ENCODE measurements around the gene SCN1B. TPM values are rescaled to one million over a fixed set of nuclear protein-coding genes. Genes with fewer than 3 reads are reported as not detected.
A peak's percentile ranks its signal among the peaks of the same experiment; 100 is the strongest.
"Not testable (repeated sequence)": the region's sequence is repeated elsewhere in the genome, so short reads cannot be mapped to it uniquely, and the experiment has no call there.

The SCN1B gene
- total RNA-seq, 1 donor from 2014 or later: 21.8 TPM

DNA sequence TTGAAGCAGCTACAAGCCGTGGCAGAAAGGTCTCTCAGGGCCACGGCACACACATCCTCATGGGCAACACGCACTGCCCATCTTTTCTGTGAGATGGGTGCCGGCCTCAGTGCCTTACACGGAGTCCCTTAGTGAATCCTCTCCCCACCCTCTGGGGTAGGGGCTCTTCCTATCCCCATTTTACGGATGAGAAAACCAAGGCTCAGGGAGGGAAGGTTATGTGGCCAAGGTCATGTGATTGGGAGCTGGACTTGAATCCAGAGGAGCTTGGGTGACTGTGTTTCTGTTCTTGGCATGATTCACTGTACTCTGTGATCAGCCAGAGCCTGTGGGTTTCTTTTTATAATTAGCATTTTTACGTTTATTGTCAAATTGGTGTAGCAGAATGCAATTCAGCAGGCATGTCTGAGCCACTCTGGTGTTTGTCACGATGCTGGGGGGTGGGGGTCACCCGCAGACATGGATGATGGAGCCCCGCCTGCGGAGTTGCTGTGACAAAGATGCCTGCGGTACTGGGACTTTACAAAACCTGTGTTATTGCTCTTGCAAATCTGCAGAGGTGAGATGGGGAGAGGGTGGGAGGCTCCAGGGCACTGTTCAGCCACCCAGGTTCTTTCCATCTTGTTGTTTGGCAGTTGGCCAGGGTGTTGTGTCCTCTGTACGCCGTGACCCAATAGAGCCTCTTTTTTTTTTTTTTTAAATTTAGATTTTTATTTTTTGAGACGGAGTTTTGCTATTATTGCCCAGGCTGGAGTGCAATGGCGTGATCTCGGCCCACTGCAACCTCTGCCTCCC, 4.5 kb downstream of the SCN1B start:
- no peak for DNase-seq (ENCODE audit: low read depth)

DNA sequence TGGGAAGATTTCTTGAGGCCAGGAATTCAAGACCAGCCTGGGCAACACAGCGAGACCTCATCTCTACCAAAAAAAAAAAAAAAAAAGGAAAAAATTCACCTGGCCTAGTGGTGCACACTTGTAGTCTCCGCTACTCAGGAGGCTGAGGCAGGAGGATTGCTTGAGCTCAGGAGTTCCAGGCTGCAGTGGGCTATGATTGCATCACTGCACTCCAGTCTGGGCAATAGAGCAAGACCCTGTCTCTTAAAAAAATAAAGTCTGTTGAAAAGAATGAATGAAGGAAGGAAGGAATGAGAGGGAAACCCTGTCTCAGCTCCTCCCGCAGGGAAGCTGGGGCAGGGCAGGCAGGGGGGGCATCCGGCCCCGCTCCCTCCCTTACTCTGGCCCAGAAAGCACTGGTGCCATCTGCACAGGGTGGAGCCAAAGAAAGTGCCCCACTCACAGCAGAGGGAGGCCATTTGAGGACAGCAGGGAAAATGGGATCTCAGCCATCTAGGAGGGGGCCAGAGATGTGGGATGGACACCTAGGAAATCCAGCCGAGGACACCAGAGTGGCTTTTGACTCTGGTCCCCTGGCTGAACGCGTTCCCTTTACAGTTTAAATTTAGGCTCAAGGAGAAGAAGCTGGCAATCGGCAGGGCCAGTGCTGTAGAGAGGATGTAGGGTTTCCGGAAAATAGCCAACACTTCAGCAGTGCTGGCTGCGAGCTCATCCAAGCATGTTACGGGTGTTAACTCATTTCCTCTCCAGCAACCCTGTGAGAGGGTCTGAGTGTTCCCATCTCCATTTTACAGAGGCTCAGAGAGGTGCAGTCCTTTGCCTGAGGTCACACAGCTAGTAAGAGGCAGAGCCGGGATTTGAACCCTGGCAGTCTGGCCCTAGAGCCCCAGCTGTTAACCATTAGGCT, 7.7 kb downstream of the SCN1B start:
- DNase-seq (ENCODE audit: low read depth): no peak

DNA sequence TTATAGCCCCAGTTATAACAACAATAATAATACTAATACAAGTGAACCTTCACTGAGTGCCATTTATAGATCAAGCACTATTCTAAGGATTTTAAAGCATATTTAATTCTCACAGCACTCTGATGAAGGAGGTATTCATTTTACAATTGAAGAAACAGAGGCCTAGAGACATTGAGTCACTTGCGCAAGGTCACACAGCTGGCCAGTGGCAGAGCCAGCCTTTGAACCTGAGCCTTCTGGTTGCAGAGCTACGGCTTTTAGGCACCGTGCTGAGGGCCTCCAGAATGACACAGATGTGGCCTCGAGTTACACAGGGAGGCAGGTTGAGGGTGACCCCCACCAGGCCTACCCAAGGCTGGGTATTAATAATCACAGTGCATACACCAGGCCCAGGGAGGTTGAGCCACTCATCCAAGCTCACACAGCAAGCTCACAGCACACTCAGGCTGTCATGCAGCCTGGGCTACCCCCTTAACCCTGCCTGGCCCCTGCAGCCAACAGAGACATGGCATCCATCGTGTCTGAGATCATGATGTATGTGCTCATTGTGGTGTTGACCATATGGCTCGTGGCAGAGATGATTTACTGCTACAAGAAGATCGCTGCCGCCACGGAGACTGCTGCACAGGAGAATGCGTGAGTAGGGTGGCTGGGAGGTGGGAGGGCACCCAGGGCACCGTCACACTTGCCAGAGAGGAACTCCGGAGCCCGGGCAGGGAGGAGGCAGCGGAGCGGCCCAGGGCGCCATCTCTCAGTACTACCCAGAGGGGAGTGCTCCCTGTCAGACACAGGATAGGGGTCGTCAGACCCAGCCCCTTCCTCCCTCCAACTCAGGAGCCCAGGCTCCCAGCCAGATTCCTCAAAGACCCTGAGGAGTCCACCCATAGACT, 8.6 kb downstream of the SCN1B start:
- DNase-seq (ENCODE audit: low read depth): no peak

DNA sequence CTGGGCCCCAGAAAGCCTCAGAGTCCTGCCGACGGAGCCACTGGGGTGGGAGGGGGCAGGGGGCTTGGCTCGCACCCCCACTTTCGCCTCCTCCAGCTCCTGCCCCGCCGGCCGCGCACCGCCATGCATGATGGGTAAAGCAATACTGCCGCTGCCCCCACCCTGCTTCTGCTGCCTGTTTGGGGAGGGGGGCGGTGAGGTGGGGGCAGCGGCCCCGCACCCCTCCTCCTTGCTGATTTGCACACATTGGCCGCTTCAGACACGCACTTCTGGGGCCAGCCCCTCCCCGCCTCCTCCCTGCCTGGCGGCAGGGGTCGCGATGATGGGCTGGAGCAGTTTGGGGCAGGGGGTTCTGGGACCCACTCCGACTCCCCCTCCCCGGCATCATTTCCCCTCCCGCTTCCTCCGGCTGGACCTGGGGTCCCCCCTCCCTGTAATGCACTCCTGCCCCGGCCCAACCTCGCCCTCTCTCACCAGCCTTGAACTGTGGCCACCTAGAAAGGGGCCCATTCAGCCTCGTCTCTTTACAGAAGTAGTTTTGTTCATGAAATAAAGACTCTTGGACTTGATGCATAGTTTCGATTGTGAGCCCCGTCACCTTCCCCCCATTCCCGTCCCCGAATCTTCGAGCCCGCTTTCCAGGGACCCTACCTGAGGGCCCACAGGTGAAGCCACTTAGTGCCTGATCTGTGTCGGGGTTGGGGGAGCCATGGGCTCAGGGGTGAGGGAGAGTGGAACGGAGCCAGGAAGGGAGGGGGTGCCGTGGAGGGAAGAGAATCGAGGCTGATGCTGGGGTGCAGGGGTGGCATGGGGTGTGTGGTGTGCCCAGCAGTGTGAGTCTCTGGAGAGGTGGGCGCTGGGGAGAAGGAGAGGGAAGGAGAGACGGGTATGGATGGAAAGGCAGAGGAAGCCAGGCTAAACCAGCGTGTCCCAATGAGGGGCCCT, 9.9 kb downstream of the SCN1B start:
- DNase-seq (ENCODE audit: low read depth): no peak

DNA sequence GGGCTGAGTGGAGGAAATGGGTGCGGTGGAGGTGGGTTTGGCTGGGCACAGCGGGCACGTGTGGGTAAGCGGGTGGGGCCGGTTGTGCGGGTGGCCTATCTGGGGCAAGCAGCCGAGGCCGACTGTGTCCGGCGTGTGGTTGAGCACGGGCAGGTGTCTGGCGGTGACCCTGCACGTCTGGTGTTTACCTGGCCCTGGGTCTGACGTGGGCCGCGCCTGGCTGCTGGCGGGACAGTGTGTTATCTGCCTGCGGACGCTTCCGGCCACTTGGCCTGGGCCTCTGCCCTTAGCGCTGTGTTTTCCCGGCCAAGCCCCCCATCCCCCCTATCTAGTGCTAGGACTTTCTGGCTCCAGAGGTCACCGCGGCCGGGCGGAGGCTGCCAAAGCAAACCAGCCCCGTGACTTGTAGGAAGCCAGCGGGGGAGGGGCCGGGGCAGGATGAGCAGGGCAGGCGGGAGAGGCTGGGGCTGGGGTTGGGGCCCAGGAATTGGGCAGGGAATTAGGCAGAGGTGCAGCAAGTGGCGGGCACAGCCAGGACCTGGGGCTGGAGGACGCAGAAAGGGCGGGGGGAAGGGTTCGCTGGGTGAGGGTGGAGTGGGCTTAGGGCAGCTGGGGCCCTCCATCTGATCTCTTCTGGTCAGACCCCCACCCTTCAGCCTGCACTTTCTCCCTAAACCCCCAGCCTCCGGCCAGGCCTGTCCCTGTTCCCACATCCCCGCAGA, 10.7 kb downstream of the SCN1B start:
- DNase-seq (ENCODE audit: low read depth): peak; percentile 21

DNA sequence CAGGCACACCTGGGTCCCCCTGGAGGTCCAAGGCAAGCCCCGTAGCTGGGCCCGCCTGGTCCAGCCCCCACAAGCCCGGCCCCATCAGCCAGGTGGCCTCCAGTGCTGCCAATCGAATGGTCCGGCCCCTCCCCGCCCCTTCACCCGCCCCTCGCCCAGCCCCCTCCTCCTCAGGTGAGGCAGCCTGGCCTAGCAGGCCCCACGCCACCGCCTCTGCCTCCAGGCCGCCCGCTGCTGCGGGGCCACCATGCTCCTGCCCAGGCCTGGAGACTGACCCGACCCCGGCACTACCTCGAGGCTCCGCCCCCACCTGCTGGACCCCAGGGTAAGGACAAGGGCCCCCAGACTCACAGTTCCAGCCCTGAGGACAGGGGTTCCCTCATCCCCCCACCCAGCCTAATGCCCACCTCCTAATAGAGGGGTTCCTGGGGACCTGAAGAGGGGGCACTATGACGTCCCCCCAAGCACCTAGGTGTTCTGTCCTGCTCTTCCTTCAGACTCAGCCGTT, 11.3 kb downstream of the SCN1B start, which contains the start of gene HPN:
TSS of gene HPN (plus strand) at position 174 of the 508 bp plus-strand sequence. CDS start 786 bp downstream, outside the sequence.
- no peak for DNase-seq (ENCODE audit: low read depth)

DNA sequence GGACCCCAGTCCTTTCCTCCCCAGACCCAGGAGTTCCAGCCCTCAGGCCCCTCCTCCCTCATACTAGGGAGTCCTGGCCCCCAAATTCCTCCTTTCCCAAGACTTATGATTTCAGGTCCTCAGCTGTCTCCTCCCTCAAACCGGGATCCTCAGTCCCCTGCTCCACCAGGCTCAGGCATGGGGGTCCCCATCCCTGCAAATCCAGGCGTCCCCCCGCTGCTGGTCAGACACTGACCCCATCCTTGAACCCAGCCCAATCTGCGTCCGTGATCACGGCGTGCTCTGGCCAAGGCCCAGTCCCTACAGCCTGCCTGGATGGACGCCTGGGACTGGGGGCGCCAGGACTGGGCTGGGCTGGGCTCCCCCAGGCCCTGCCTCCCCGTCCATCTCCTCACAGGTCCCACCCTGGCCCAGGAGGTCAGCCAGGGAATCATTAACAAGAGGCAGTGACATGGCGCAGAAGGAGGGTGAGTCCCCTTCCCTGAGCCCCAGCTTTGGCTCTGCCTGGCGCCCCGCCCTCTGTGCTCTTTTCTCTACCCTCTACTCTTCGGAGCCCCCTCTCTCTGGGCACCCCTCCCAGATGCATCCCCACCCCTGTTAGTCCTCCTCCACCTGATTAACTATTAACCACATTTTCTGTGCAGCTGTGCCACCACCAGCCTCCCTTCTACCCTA, 11.9 kb downstream of the SCN1B start:
- DNase-seq (ENCODE audit: low read depth): no peak

DNA sequence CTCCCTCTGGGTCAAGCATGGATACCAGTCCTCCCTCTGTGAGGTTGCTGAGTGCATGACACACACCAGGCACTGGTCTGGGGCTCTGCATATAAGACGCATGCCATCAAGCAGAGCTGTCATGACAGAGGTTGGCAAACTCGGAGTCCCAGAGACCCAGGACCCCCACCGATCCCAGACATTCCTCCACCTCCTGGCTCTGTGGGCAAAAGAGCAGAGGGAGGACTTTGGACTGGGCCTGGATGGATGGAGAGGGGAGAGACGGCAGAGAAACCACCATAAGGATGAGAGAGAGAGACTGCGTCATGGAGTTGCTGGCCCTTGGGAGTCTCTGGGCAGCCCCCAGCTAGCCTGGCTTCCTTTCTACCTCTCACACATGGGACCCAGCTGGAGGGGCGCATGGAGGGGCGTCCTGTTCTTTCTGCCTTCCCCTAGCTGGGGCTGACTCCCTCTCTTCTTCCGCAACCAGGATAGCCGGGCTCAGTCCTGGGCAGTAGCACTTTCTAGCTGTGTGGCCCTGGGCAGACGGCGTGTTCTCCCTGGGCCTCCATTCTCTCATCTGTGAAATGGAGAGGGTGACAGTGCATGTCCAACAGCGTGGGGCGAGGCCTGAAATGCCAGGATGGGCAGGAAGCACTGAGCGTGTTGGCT, 12.8 kb downstream of the SCN1B start:
- no peak for DNase-seq (ENCODE audit: low read depth)

DNA sequence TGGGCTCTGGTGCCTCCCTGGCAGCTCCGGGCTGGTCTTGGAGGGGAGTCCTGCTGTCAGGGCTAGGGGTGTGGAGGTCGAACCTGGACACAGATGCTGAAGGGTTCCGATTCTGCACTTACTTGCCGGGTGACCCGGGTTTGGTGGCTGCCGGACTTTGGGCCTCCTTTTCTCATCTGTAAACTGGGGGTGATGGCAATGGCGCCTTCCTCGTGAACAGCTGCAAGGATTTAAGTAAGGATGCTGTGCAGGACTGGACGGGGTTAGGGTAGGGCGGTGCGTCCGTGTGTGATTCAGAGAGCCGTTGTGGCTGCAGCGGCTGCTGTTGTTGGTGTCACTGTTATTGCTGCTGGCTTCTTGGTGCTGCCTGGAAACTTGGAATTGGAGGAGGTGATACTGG, 13.6 kb downstream of the SCN1B start:
- peak; percentile 47 for DNase-seq (ENCODE audit: low read depth)

DNA sequence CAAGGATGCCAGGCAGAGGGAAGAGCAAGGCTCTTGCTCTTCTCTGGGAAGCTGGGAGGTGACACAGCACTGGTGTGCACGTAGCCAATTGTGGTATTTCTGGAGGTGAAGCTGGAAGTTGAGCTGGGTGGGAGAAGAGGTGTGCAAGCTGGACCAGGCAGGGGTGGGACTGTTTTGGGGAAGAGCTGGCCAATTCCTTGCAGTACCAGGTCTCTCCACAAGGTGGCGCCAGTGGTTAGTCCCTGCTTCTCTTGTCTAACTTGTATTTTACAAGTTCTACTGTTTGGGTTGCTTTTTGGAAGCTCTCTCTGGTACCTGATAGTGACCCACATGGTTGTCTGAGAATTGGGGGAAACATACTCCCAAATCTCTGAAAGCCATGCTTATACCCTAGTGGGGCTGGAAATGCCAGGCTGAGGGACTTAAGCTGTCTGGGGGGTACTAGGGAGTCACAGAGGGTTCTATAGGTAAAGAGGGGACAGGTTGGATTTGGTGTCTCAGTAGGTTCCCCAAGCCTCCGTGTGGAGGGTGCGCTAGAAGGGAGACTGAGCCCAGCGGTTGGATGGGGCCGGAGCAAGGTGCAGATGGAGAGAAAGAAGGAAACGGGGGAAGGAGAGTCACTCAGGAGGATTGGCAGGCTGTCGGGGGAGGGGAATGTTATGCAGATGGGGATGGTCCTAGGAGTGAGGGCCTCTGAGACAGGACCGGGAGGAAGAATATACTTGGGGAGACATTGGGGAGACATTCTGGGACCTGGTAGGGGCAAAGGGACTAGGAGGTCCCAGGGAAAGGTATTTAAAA, 14.2 kb downstream of the SCN1B start:
- peak; percentile 65 for DNase-seq (ENCODE audit: low read depth)

DNA sequence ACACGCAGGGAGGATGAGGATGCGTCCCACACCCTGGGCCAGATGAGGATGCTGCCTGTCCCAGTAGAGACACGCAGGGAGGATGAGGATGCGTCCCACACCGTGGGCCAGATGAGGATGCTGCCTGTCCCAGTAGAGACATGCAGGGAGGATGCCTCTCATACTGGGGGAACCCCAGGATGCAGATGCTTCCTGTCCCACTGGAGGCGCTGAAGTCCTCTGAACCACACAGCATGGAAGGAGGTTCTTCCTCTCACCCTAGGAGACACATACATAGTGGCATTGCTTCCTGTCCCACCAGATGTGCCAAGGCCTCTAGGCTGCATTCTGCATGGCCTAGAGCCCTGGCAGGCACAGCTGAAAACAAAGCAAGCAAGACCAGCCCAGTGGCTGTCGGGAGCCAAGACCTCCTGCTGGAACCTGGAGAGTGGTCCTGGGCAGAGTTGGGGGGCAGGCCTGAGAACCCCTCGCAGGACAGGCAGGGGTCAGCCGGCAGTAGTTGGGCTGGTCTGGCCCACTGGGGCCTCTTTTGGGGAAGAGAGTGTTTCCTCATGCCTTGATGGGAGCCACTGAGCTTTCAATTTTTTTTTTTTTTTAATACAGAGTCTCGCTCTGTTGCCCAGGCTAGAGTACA, 15.5 kb downstream of the SCN1B start:
- peak; percentile 54 for DNase-seq (ENCODE audit: low read depth)

DNA sequence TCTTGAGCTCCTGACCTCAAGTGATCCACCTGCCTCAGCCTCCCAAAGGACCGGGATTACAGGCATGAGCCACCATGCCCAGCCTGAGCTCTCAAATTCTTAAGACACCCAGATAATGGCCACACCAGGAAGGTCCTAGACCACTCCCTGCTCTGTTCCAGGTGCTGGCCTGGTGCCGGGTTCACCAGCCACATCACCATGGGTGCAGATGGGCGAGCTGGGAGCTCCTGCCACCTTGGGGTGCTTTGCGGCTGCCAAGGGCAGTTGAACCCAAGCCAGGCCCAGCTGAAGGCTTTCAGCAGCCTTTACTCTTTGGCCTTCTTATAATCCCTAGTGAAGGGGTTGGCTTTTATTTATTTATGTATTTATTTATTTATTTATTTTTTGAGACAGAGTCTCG, 16.2 kb downstream of the SCN1B start:
- no peak for DNase-seq (ENCODE audit: low read depth)

DNA sequence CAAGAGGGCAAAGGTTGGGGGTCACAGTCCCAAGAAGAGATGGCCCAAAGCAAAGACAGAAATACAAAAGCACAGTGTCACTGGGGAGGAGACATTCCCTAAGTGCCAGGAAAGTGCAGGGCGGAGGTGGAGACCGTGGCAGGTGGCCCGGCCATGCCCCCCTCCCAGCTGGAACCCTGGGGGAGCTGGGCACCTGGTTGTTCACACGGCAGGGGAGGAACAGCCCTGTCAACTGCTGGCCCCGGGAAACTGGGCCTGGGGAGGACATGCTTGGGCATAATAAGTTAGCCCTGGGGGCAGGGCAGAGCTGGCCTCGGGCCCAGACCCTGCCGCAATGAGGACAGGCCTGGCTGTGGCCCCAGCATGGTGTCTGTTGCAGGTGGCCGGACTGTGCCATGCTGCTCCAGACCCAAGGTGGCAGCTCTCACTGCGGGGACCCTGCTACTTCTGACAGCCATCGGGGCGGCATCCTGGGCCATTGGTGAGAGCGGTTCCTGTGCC, 18.7 kb downstream of the SCN1B start:
- peak; percentile 36 for DNase-seq (ENCODE audit: low read depth)

DNA sequence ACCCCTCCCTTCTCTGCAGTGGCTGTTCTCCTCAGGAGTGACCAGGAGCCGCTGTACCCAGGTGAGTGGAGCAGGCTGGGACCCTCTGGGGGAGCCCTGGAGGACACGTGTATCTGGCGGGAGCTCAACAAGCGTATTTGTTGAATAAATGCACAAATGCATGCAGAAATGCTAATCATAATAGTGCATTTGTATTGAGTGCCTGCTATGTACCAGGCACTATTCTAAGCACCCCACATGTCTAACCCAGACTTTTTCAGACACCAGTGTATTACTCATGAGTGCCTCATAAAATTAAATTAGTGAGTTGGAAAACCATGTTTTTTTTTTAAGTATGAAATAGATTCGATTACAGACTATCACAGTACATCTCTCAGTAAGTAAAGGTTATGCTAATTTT, 19.2 kb downstream of the SCN1B start:
- DNase-seq (ENCODE audit: low read depth): no peak

DNA sequence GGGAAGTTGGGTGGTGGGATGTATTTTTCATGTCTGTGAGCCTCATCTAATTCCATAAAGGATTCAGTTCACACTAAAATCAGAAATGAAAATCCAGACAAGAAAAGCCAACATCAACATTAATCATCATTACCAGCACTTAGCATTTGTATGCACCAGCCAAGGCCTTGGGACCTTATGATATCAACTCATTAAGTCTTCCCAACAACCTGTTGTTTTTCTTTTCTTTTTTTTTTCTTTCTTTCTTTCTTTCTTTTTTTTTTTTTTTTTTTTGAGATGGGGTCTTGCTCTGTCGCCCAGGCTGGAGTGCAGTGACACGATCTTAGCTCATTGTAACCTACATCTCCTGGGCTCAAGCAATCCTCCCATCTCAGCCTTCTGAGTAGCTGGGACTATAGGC, 20.4 kb downstream of the SCN1B start:
- DNase-seq (ENCODE audit: low read depth): not testable (repeated sequence)

DNA sequence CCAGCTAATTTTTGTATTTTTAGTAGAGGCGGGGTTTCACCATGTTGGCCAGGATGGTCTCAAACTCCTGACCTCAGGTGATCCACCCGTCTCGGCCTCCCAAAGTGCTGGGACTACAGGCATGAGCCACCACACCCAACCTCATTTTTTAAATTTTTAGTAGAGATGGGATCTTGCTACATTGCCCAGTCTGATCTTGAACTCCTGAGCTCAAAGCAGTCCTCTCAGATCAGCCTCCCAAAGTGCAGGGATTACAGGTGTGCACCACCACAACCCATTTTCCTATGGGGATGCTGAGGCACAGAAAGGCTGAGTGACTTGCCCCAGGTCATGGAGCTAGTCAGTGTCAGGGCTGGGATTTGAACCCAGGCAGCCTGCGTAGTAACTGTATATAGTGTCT, 21.0 kb downstream of the SCN1B start:
- DNase-seq (ENCODE audit: low read depth): not testable (repeated sequence)

DNA sequence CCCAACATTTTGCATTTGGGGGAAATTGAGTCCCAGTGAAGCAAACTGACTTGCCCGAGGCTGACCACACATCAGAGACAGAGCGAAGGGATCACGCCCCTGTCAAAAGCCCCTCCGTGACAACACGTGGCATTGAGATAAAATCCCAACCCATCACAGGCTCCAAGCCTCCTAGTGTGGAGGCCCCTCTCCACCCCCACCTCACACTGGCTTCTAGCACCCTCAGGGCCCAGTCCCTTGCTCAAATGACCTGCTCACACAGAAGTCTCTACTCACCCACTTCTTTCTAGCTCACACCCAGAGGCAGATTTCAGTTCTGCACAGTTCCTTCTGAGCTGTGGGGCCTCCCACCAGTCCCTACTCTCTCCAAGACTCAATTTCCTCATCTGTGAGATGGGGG, 21.5 kb downstream of the SCN1B start:
- DNase-seq (ENCODE audit: low read depth): no peak
